Lung (tissue), 12 donors: ENCODE data around the gene SRF. TPM values are rescaled to one million over a fixed set of nuclear protein-coding genes. Genes with fewer than 3 reads are reported as not detected.

ENCODE experiments used
- ATAC-seq: fragments of 200-7000 bp; cut with Tn5 transposase; one replicate; pipeline ENCODE4 v1.9.1; 2020; ENCODE audit warnings: moderate number of reproducible peaks; ENCODE audit not compliant: insufficient read depth, low FRiP score
- DNase-seq, 3 donors: peaks; one replicate each; pipeline ENCODE4 v3.0.0-alpha.2; 2013 to 2017
- H3K27ac ChIP-seq, 2 donors: one replicate each; pipeline ENCODE4 v1.5.1; 2013; ENCODE audit warnings: mild to moderate bottlenecking in 2 of 2, moderate library complexity in 2 of 2, control low read depth in 1 of 2, inconsistent platforms in 1 of 2, low read depth in 1 of 2, low read length in 1 of 2
- H3K27me3 ChIP-seq, 3 donors: one replicate each; pipeline ENCODE4 v1.5.1; 2013; ENCODE audit warnings: low read length in 2 of 3; ENCODE audit not compliant: control insufficient read depth in 3 of 3, insufficient read depth in 3 of 3
- H3K36me3 ChIP-seq, 4 donors: one replicate each; pipeline ENCODE4 v1.5.1; 2013; ENCODE audit warnings: low read length in 4 of 4, mild to moderate bottlenecking in 1 of 4, moderate library complexity in 1 of 4; ENCODE audit not compliant: control insufficient read depth in 4 of 4, insufficient read depth in 4 of 4
- H3K4me1 ChIP-seq, 5 donors: one replicate each; pipeline ENCODE4 v1.5.1; 2013; ENCODE audit warnings: low read length in 5 of 5, mild to moderate bottlenecking in 2 of 5, moderate library complexity in 1 of 5; ENCODE audit not compliant: control insufficient read depth in 5 of 5, insufficient read depth in 5 of 5
- H3K4me3 ChIP-seq: one replicate; pipeline ENCODE4 v1.5.1; 2013; ENCODE audit warnings: mild to moderate bottlenecking, control low read depth, moderate library complexity
- H3K9ac ChIP-seq, 2 donors: one replicate each; pipeline ENCODE4 v1.5.1; 2013; ENCODE audit warnings: low read length in 2 of 2, control low read depth in 1 of 2; ENCODE audit not compliant: insufficient read depth in 1 of 2
- H3K9me3 ChIP-seq, 4 donors: one replicate each; pipeline ENCODE4 v1.5.1; 2013; ENCODE audit warnings: low read length in 3 of 4, mild to moderate bottlenecking in 1 of 4, moderate library complexity in 1 of 4; ENCODE audit not compliant: control insufficient read depth in 4 of 4, insufficient read depth in 3 of 4
- WGBS, 2 donors: extraction: QIAGEN DNeasy Blood & Tissue Kit; methylation state at CpG; one replicate each; pipeline ENCODE4 v1.1.7; 2013; 5-methylcytosine and 5-hydroxymethylcytosine counted together
- polyA plus RNA-seq, 2 donors: library from polyadenylated mRNA; stranded (reverse); fragments of 200-250 nt; gene quantifications; one replicate each; pipeline ENCODE4 v1.2.1, GENCODE V29; 2013
- total RNA-seq, 2 donors: library from RNA; depleted of rRNA in 1 of 2; stranded (reverse); fragments of >200 nt in 1 of 2; gene quantifications; one replicate each; pipeline ENCODE4 v1.2.1, GENCODE V29; 2014 to 2021
- TF ChIP-seq, protein P1 (sequence below): IDR thresholded peaks from 2 replicates; pipeline ENCODE4 v1.5.1; 2012; ENCODE audit warnings: mild to moderate bottlenecking; ENCODE audit errors: control extremely low read depth, extremely low read depth
- donor health status: control.
- donor health status: control.
- donor health status: Bipolar disorder and iron deficiency.
- donor health status: healthy.
- donor health status: DM: yes; HTN: yes; CAD: no.

SRF gene
- total and polyA plus RNA-seq, 4 donors = 12.7 to 42.0 (median 29.0) TPM

DNA sequence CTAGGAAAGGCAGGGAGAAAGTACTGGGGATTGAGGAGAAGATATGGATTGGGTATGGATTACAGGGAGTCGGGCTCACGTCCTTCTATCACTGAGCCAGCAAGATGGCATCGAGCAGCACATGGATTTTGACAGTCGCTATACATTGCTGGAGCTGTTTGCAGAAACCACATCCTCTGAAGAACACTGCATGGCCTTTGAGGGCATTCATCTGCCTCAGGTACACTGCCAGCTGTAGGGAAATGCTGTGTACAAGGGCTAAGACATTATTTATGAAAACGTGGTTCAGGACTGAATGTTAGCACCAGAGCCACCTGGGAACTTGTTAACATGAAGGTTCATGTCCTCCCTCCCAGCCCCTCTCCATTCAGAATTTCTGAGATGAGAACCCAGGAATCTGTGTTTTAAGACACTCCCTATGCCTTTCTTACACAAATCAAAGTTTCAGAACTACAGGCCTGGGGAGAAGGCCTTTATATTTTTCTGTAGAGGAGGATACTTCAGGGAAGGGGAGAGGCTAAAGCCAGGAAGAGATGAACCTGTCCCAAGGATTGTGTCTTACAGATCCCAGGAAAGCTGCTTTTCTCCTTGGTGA, 14.4 kb downstream of the SRF start:
- H3K9me3 ChIP-seq = no peaks in the 10 kb centered on the region
- TF ChIP-seq, protein P1, sequence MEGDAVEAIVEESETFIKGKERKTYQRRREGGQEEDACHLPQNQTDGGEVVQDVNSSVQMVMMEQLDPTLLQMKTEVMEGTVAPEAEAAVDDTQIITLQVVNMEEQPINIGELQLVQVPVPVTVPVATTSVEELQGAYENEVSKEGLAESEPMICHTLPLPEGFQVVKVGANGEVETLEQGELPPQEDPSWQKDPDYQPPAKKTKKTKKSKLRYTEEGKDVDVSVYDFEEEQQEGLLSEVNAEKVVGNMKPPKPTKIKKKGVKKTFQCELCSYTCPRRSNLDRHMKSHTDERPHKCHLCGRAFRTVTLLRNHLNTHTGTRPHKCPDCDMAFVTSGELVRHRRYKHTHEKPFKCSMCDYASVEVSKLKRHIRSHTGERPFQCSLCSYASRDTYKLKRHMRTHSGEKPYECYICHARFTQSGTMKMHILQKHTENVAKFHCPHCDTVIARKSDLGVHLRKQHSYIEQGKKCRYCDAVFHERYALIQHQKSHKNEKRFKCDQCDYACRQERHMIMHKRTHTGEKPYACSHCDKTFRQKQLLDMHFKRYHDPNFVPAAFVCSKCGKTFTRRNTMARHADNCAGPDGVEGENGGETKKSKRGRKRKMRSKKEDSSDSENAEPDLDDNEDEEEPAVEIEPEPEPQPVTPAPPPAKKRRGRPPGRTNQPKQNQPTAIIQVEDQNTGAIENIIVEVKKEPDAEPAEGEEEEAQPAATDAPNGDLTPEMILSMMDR = no peak
- no peak overlapping the region for H3K27ac ChIP-seq
- H3K27me3 ChIP-seq = no peaks in the 10 kb centered on the region
- ATAC-seq (no peak), DNase-seq (no peak)
- no peak overlapping the region for H3K4me3 ChIP-seq
- peaks cover 10 to 29% (median 19%) of the 10 kb centered on the region in 4 donors for H3K36me3 ChIP-seq
- H3K4me1 ChIP-seq = peaks cover 0 to 14% (median 4%) of the 10 kb centered on the region in 5 donors
- 75 to 90% methylated on average over 5 of the region's 5 CpGs for WGBS, 2 donors
- no peak overlapping the region for H3K9ac ChIP-seq

DNA sequence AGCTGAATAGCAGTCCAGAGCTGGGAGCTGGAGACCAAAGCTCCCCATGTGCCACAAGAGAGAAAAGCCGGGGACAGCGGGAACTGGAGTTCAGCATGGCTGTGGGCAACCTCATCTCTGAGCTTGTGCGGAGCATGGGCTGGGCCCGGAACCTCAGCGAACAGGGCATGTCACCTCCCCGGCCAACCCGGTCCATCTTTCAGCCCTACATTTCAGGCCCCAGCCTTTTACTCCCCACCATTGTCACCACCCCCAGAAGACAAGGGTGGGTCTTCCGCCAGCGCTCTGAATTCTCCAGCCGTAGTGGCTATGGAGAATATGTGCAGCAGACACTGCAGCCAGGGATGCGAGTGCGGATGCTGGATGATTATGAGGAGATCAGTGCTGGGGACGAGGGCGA, 14.9 kb downstream of the SRF start:
- Histone ChIP-seq H3K4me3 (no peak overlapping the region), H3K4me1 (peaks cover 0 to 14% (median 4%) of the 10 kb centered on the region in 5 donors), H3K27ac (no peak overlapping the region), H3K9me3 (no peaks in the 10 kb centered on the region), H3K36me3 (peaks cover 12 to 29% (median 20%) of the 10 kb centered on the region in 4 donors), H3K9ac (no peak overlapping the region), H3K27me3 (no peaks in the 10 kb centered on the region)
- WGBS, 2 donors = 97 to 98% methylated on average over 14 of the region's 14 CpGs
- TF ChIP-seq, protein P1 = no peak
- DNase-seq = no peak
- no peak for ATAC-seq

DNA sequence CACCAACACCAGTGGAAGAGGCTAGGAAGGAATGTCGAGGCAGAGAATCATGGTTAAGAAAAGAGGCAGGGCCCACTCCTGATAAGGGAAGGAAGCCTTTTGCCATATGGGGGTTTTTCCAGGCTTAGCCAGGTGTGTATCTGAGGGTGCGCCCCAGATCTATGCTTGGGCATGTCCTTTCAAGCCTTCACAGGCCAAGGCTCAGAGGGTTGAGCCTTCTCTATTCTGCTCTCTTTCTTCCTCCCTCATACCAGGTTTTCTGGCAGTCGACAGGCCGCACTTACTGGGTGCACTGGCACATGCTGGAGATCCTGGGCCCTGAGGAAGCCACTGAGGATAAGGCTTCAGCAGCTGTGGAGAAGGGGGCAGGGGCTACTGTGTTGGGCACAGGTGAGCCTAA, 15.6 kb downstream of the SRF start:
- WGBS, 2 donors = 98 to 99% methylated on average over 4 of the region's 4 CpGs
- Histone ChIP-seq H3K27me3 (no peaks in the 10 kb centered on the region), H3K9ac (no peak overlapping the region), H3K9me3 (no peaks in the 10 kb centered on the region), H3K36me3 (peaks cover 12 to 29% (median 20%) of the 10 kb centered on the region in 4 donors), H3K27ac (no peak overlapping the region), H3K4me3 (no peak overlapping the region), H3K4me1 (peaks cover 0 to 11% (median 2%) of the 10 kb centered on the region in 5 donors)
- DNase-seq (no peak), ATAC-seq (no peak)
- TF ChIP-seq, protein P1 = no peak

DNA sequence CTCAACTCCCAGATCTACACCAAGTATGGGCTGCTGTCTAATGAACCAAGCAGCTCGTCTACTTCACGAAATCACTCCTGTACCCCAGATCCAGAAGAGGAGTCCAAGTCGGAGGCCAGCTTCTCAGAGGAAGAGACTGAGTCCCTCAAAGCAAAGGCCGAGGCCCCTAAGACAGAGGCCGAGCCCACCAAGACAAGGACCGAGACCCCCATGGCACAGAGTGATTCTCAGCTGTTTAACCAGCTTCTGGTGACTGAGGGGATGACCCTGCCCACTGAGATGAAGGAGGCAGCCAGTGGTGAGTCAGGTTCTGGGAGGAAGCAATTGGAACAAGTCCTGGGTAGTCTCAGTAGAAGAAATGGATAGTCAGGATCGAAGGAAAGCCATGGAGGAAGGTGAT, 16.8 kb downstream of the SRF start:
- ATAC-seq = no peak
- Histone ChIP-seq H3K27me3 (no peaks in the 10 kb centered on the region), H3K36me3 (peaks cover 12 to 31% (median 22%) of the 10 kb centered on the region in 4 donors), H3K9ac (no peak overlapping the region), H3K9me3 (no peaks in the 10 kb centered on the region), H3K27ac (no peak overlapping the region), H3K4me1 (peaks cover 0 to 5% (median 0%) of the 10 kb centered on the region in 5 donors), H3K4me3 (no peak overlapping the region)
- DNase-seq = no peak
- 97% methylated on average over 7 of the region's 7 CpGs for WGBS, 2 donors
- TF ChIP-seq, protein P1 = no peak
